ENCODE results near the gene ABTB2.

DNA sequence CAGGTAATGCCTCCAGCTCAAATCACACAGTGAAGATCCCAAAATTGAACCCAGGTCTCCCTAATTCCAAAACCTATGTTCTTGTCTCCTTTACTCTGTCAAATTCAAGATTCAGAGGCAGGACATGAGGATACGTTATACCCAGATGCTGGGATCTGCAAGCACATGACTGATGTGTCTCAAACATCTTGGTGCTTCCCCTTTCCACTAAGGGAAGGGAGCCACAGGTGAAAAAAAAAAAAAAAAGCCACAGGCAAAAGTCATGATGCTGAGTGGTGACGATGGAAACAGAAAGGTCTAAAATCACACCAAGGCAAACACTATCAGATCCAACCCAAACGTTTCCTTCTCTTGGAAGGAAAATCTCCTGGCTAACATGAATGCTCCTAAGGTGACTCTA is 24.0 kb downstream of the ABTB2 start:
- TF ChIP-seq POLR2A (IDR thresholded peaks at IDR 0.05): no peak
- TF ChIP-seq, protein P1, sequence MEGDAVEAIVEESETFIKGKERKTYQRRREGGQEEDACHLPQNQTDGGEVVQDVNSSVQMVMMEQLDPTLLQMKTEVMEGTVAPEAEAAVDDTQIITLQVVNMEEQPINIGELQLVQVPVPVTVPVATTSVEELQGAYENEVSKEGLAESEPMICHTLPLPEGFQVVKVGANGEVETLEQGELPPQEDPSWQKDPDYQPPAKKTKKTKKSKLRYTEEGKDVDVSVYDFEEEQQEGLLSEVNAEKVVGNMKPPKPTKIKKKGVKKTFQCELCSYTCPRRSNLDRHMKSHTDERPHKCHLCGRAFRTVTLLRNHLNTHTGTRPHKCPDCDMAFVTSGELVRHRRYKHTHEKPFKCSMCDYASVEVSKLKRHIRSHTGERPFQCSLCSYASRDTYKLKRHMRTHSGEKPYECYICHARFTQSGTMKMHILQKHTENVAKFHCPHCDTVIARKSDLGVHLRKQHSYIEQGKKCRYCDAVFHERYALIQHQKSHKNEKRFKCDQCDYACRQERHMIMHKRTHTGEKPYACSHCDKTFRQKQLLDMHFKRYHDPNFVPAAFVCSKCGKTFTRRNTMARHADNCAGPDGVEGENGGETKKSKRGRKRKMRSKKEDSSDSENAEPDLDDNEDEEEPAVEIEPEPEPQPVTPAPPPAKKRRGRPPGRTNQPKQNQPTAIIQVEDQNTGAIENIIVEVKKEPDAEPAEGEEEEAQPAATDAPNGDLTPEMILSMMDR (IDR thresholded peaks at IDR 0.05): no peak

All from right lobe of liver (tissue), 4 donors.